GM23248 (cell line): ENCODE data around the gene MVB12B.

Source experiments
- EZH2 ChIP-seq: fragments of 200-600 bp; sonication (generic); IDR thresholded peaks from 2 replicates; pipeline ENCODE4 v1.6.1; 2018; ENCODE audit warnings: antibody characterized with exemption, mild to moderate bottlenecking; ENCODE audit not compliant: insufficient read depth, poor library complexity, severe bottlenecking
- EZH2phosphoT487 ChIP-seq: fragments of 200-600 bp; sonication (generic); IDR thresholded peaks from 2 replicates; pipeline ENCODE4 v1.6.1; 2018; ENCODE audit warnings: antibody characterized with exemption, moderate library complexity, mild to moderate bottlenecking, low read depth; ENCODE audit not compliant: insufficient read depth

GRCh38 chr9:126294331-126295081 lies 32.1 kb upstream of the MVB12B start:
- no peak for TF ChIP-seq EZH2
- no peak for TF ChIP-seq EZH2phosphoT487
